CD4-positive, alpha-beta T cell (primary cell): ENCODE measurements around the gene CREG1. TPM values are rescaled to one million over a fixed set of nuclear protein-coding genes. Genes with fewer than 3 reads are reported as not detected.

ENCODE experiments used
- ATAC-seq: fragments of 200-7000 bp; cut with Tn5 transposase; one replicate; pipeline ENCODE4 v1.10.0; 2022; ENCODE audit warnings: mild to moderate bottlenecking; ENCODE audit not compliant: poor library complexity
- CTCF ChIA-PET: fragments of 350-600 bp; sonication (Branson Sonifier 250); formaldehyde crosslinking; loops from one replicate; lab custom pipeline; 2021; ENCODE audit warnings: antibody characterized with exemption, inconsistent platforms; lab: Charles Lee
- POLR2A ChIA-PET: fragments of 350-600 bp; sonication (Branson Sonifier 250); formaldehyde crosslinking; loops from one replicate; lab custom pipeline; 2021; ENCODE audit warnings: antibody characterized with exemption, inconsistent platforms; lab: Charles Lee
- DNase-seq, 14 experiments: peaks; one replicate each; pipeline ENCODE4 v3.0.0-alpha.2; 2013 to 2020; ENCODE audit warnings: mixed read lengths in 2 of 14
- H3K27ac ChIP-seq, 2 donors: one replicate each; pipeline versions ENCODE4 v1.5.1 to v1.7.0; 2013; ENCODE audit warnings: low read length in 2 of 2, low read depth in 1 of 2, mild to moderate bottlenecking in 1 of 2
- H3K27me3 ChIP-seq, 2 experiments: 1 replicate in 1 of 2; 2 replicates in 1 of 2; pipeline versions ENCODE4 v1.6.1 to v1.7.0; 2013; ENCODE audit warnings: low read length in 2 of 2, control low read depth in 1 of 2, mild to moderate bottlenecking in 1 of 2, moderate library complexity in 1 of 2; ENCODE audit not compliant: insufficient read depth in 2 of 2, control insufficient read depth in 1 of 2
- H3K36me3 ChIP-seq: one replicate; pipeline ENCODE4 v1.6.1; 2013; ENCODE audit warnings: low read length, control low read depth; ENCODE audit not compliant: insufficient read depth
- H3K4me1 ChIP-seq: one replicate; pipeline ENCODE4 v1.6.1; 2013; ENCODE audit warnings: low read length, control low read depth; ENCODE audit not compliant: insufficient read depth
- H3K4me3 ChIP-seq: one replicate; pipeline ENCODE4 v1.5.1; 2013; ENCODE audit warnings: mild to moderate bottlenecking, low read length, moderate library complexity
- H3K9me3 ChIP-seq, 2 experiments: 1 replicate in 1 of 2; 2 replicates in 1 of 2; pipeline versions ENCODE4 v1.6.1 to v1.7.0; 2013; ENCODE audit warnings: low read length in 2 of 2, mild to moderate bottlenecking in 2 of 2, control low read depth in 1 of 2, moderate library complexity in 1 of 2; ENCODE audit not compliant: control insufficient read depth in 1 of 2, insufficient read depth in 1 of 2
- H3K27ac Mint-ChIP-seq: one replicate; pipeline ENCODE4 v1.8.0; 2020; ENCODE audit warnings: mixed read lengths
- H3K27me3 Mint-ChIP-seq: one replicate; pipeline ENCODE4 v1.8.0; 2021; ENCODE audit warnings: mixed read lengths
- H3K36me3 Mint-ChIP-seq: one replicate; pipeline ENCODE4 v1.8.0; 2021; ENCODE audit warnings: low read depth, mixed read lengths
- H3K4me1 Mint-ChIP-seq: one replicate; pipeline ENCODE4 v1.8.0; 2021; ENCODE audit warnings: low read depth, mixed read lengths
- H3K4me3 Mint-ChIP-seq: one replicate; pipeline ENCODE4 v1.8.0; 2020; ENCODE audit warnings: mild to moderate bottlenecking, mixed read lengths
- H3K9me3 Mint-ChIP-seq: one replicate; pipeline ENCODE4 v1.8.0; 2020; ENCODE audit warnings: mixed read lengths
- intact Hi-C, 2 experiments: fragments of 100-400 bp; cut with DNase I in 1 of 2; cut with micrococcal nuclease in 1 of 2; formaldehyde crosslinking; loops; one replicate each; pipeline versions ENCODE4 v1.15.1 to v1.9.0; 2023 to 2025; cut with DNase I, micrococcal nuclease
- total RNA-seq, 174 experiments: library from RNA in 2 of 174; stranded (reverse) in 2 of 174; gene quantifications; one replicate each; pipeline ENCODE4 v1.2.3 and lab custom pipeline; 2021 to 2026
- TF ChIP-seq, protein P1 (sequence below): fragments of 200-600 bp; IDR thresholded peaks from one replicate; pipeline ENCODE4 v1.8.0; 2022; ENCODE audit warnings: antibody characterized with exemption, mild to moderate bottlenecking

Gene CREG1
- total RNA-seq, 2 experiments from 2014 or later = 10.7 to 11.2 TPM

DNA sequence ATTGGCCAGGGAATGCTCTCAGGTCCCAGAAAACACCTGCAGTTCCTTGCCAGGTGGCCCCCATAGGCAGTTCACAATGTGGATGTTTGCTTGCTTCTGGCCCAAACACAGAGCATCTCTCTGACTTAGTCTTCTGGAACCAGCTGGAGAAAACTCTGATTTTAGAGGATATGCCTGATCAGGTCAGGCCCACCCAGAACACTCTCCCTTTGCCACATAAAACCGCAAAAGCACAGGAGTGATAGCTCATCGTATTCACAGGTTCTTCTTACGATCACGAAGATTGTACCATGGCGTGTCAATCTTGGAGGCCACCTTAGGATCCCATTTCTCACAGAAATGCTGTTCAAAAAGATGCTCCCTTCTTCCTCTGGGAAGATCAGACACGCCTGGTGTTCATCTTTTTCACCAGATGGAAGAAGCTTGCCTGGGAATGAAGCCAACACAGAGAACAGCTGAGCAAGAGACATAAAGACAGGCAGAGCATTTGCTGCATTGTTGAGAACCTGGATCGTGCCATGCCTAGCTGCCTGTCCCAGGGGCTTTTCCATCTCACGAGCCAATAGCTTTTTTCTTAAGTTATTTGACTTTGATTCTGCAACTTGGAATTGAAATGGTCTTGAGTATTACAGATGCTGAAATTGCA lies 23.6 kb downstream of the CREG1 start:
- H3K4me3 ChIP-seq = no peak overlapping the region
- TF ChIP-seq, protein P1, sequence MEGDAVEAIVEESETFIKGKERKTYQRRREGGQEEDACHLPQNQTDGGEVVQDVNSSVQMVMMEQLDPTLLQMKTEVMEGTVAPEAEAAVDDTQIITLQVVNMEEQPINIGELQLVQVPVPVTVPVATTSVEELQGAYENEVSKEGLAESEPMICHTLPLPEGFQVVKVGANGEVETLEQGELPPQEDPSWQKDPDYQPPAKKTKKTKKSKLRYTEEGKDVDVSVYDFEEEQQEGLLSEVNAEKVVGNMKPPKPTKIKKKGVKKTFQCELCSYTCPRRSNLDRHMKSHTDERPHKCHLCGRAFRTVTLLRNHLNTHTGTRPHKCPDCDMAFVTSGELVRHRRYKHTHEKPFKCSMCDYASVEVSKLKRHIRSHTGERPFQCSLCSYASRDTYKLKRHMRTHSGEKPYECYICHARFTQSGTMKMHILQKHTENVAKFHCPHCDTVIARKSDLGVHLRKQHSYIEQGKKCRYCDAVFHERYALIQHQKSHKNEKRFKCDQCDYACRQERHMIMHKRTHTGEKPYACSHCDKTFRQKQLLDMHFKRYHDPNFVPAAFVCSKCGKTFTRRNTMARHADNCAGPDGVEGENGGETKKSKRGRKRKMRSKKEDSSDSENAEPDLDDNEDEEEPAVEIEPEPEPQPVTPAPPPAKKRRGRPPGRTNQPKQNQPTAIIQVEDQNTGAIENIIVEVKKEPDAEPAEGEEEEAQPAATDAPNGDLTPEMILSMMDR = no peak
- Mint-ChIP-seq H3K4me3 (no peak overlapping the region), H3K27ac (no peak overlapping the region), H3K4me1 (peaks cover 5% of the 10 kb centered on the region), H3K27me3 (no peaks in the 10 kb centered on the region), H3K36me3 (no peaks in the 10 kb centered on the region), H3K9me3 (no peaks in the 10 kb centered on the region)
- ChIA-PET POLR2A (interaction anchor here (0.8 to 1.4 kb wide), 5 partner anchors 11 to 92 kb away, joined by 3 to 6 read pairs (median 4); partner anchors contain the start of gene CD247), CTCF (interaction anchor here (1.1 to 2.4 kb wide), 4 partner anchors 10 to 262 kb away, joined by 4 to 8 read pairs (median 5); no protein-coding TSS in a partner anchor)
- no peak for DNase-seq
- no peak for ATAC-seq
- H3K9me3 ChIP-seq = no peaks in the 10 kb centered on the region
- peaks cover 7% of the 10 kb centered on the region for H3K4me1 ChIP-seq
- no peaks in the 10 kb centered on the region for H3K36me3 ChIP-seq
- H3K27me3 ChIP-seq = no peaks in the 10 kb centered on the region
- no peak overlapping the region for H3K27ac ChIP-seq
- intact Hi-C loops = loop anchor here in 1 of 2 experiments (5.0 kb wide), 1 partner anchor 88 kb away; no protein-coding TSS in a partner anchor

DNA sequence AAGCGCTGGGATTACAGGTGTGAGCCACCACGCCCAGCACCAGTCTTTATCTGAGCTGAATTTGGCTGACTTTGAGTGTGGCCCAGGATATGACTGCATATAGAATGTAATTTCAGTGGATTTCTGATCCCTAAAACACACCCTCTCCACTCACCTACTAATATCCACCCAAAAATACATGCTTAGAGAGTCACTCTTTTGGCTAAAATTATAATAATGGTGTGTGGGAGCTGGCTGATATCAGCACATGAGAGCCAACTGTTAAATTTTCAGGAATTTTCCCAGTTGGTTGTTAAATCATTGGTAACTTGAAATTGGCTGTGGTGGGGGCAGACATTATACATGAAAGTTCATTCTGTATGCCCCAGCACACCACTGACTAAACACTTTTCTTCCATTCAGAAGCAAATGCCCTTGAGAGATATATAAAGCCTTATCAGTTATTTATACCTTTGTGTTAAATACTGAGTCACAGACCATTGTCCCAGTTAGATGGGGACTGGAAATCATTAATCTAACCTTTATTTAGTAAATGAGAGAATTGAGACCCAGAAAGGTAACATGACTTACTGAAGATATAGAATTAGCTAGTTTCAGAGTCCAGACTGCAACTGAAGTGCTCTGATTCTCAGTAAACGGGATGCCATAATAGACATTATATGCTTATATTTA lies 25.4 kb downstream of the CREG1 start:
- CTCF ChIA-PET = interaction anchor here (0.8 to 1.5 kb wide), 5 partner anchors 9 to 127 kb away, joined by 3 to 4 read pairs (median 3); partner anchors contain the start of gene CD247
- no peak for ATAC-seq
- no peaks in the 10 kb centered on the region for H3K9me3 Mint-ChIP-seq

DNA sequence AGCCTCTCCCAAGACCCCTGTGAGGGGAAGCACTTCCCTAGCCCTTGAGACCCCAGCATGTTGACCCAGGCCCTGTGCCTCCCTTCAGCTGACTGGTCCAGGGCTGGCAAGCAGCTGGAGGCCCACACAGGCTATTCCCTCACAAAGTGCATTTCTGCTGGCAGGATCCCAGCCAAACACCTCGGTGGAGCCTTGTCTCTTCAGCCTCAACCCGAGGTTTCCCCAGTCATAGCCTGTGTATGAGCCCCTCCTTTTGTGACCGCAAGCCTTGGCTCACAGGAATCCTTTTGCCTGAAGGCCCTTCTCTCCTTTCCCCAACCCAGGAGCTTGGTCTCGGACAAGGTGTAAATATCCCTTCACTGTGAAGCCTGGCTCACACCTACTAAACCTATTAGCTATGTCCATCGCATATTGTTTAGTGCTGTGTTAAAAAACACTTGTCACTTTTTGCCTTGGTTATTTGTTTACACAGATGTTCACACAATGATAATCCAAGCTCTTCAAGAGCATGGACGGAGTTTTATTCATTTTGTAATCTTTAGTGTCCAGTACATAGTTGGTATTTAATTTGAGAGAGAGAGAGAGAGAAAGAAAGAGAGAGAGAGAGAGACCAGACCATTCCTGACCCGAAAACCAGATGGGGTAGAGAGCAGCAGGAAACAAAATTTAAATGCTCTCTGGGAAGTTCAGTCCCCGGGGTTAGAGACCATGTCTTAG lies 26.7 kb downstream of the CREG1 start:
- Histone ChIP-seq H3K27ac (no peak overlapping the region), H3K36me3 (no peaks in the 10 kb centered on the region), H3K4me3 (no peak overlapping the region), H3K9me3 (no peaks in the 10 kb centered on the region), H3K27me3 (no peaks in the 10 kb centered on the region), H3K4me1 (no peaks in the 10 kb centered on the region)
- CTCF ChIA-PET = interaction anchor here (1.2 to 1.5 kb wide), 2 partner anchors 8 to 21 kb away, joined by 3 read pairs; partner anchors contain the start of gene CD247
- intact Hi-C loops = no loop called here
- ATAC-seq (no peak), DNase-seq (no peak)
- POLR2A ChIA-PET = interaction anchor here (0.6 to 1.7 kb wide), 2 partner anchors 9 to 22 kb away, joined by 3 to 8 read pairs; partner anchors contain the start of gene CD247
- TF ChIP-seq, protein P1 = no peak
- no peaks in the 10 kb centered on the region for H3K36me3 Mint-ChIP-seq
- no peaks in the 10 kb centered on the region for H3K9me3 Mint-ChIP-seq
- H3K4me1 Mint-ChIP-seq = peaks cover 5% of the 10 kb centered on the region
- no peaks in the 10 kb centered on the region for H3K27me3 Mint-ChIP-seq
- H3K27ac Mint-ChIP-seq = no peak overlapping the region
- no peak overlapping the region for H3K4me3 Mint-ChIP-seq

More for the DNA sequence above, 25.4 kb downstream of the CREG1 start:
- Histone ChIP-seq H3K27me3 (no peaks in the 10 kb centered on the region), H3K27ac (no peak overlapping the region), H3K4me3 (no peak overlapping the region), H3K36me3 (no peaks in the 10 kb centered on the region), H3K4me1 (no peaks in the 10 kb centered on the region), H3K9me3 (no peaks in the 10 kb centered on the region)
- H3K4me1 Mint-ChIP-seq = peaks cover 5% of the 10 kb centered on the region
- intact Hi-C loops = no loop called here
- POLR2A ChIA-PET = interaction anchor here (1.0 to 1.7 kb wide), 4 partner anchors 10 to 81 kb away, joined by 3 to 8 read pairs (median 4); partner anchors contain the start of gene CD247
- H3K36me3 Mint-ChIP-seq = no peaks in the 10 kb centered on the region
- H3K27ac Mint-ChIP-seq = no peak overlapping the region
- no peak for DNase-seq
- no peaks in the 10 kb centered on the region for H3K27me3 Mint-ChIP-seq
- TF ChIP-seq, protein P1 = no peak
- H3K4me3 Mint-ChIP-seq = no peak overlapping the region
